ENCODE results near the gene IL25.

GRCh38 chr14:23405516-23406025, 33.0 kb downstream of the IL25 start:
- TF ChIP-seq MAX (IDR thresholded peaks at IDR 0.05) (no peak), ZBTB7A (IDR thresholded peaks at IDR 0.05; ENCODE audit: low read depth) (no peak), REST (IDR thresholded peaks at IDR 0.05; ENCODE audit: low read depth) (no peak), FOXM1 (IDR thresholded peaks at IDR 0.05; ENCODE audit: borderline replicate concordance, low read depth) (no peak), YY1 (IDR thresholded peaks at IDR 0.05; ENCODE audit: low read depth) (no peak)
